HepG2 (cell line): ENCODE measurements around the gene NLE1. TPM values are rescaled to one million over a fixed set of nuclear protein-coding genes. Genes with fewer than 3 reads are reported as not detected.

ENCODE experiments used
- ASH2L ChIP-seq: fragments of 300-600, 200-600 bp; sonication (generic); IDR thresholded peaks from 2 replicates; pipeline ENCODE4 v1.7.0; 2017; ENCODE audit warnings: low read depth, mild to moderate bottlenecking, moderate library complexity, mixed read lengths, low read length; ENCODE audit not compliant: insufficient read length
- BRF2 ChIP-seq: sonication (generic); formaldehyde crosslinking; IDR thresholded peaks from 2 replicates; pipeline ENCODE4 v1.8.1; 2022; ENCODE audit warnings: mild to moderate bottlenecking, missing genetic modification reagents
- GATA4 ChIP-seq: sonication (generic); IDR thresholded peaks from 2 replicates; pipeline ENCODE4 v1.6.1; 2016; ENCODE audit warnings: antibody characterized with exemption, low read depth, borderline replicate concordance
- GTF3A ChIP-seq: sonication (generic); formaldehyde crosslinking; conservative IDR thresholded peaks from 2 replicates; pipeline ENCODE4 v1.4.0; 2020; ENCODE audit warnings: mild to moderate bottlenecking, missing genetic modification reagents
- KDM1A ChIP-seq: IDR thresholded peaks from 2 replicates; pipeline ENCODE4 v1.6.1; 2016; ENCODE audit warnings: missing compliant biosample characterization
- ONECUT2 ChIP-seq: sonication (generic); formaldehyde crosslinking; IDR thresholded peaks from 2 replicates; pipeline ENCODE4 v1.4.0; 2020; ENCODE audit warnings: missing genetic modification reagents
- PBX3 ChIP-seq: sonication (generic); formaldehyde crosslinking; IDR thresholded peaks from 2 replicates; pipeline ENCODE4 v1.8.1; 2023; ENCODE audit warnings: missing genetic modification reagents, inconsistent platforms, borderline replicate concordance
- SALL1 ChIP-seq: sonication (generic); formaldehyde crosslinking; IDR thresholded peaks from 2 replicates; pipeline ENCODE4 v1.8.0; 2022; ENCODE audit warnings: mild to moderate bottlenecking, missing genetic modification reagents
- SRSF1 ChIP-seq: fragments of 200-400 bp; formaldehyde crosslinking; optimal IDR thresholded peaks from 2 replicates; pipeline ENCODE3; 2017; ENCODE audit warnings: mild to moderate bottlenecking, low read depth, low read length, moderate library complexity
- ZGPAT ChIP-seq: IDR thresholded peaks from 2 replicates; pipeline ENCODE4 v1.6.1; 2016; ENCODE audit warnings: mild to moderate bottlenecking
- ZNF414 ChIP-seq: sonication (generic); formaldehyde crosslinking; IDR thresholded peaks from 2 replicates; pipeline ENCODE4 v1.5.0; 2020; ENCODE audit warnings: missing genetic modification reagents
- ZNF512B ChIP-seq: sonication (generic); formaldehyde crosslinking; IDR thresholded peaks from 2 replicates; pipeline ENCODE4 v1.5.1; 2020; ENCODE audit warnings: missing genetic modification reagents, mild to moderate bottlenecking, borderline replicate concordance
- ZNF543 ChIP-seq: sonication (generic); formaldehyde crosslinking; IDR thresholded peaks from 2 replicates; pipeline ENCODE4 v1.4.0; 2020; ENCODE audit warnings: mild to moderate bottlenecking, missing genetic modification reagents
- ZNF614 ChIP-seq: IDR thresholded peaks from 2 replicates; pipeline ENCODE4 v1.6.1; 2018; ENCODE audit warnings: missing biosample characterization, missing genetic modification reagents, inconsistent platforms, borderline replicate concordance
- polyA plus RNA-seq, 8 experiments: library from polyadenylated mRNA; depleted of rRNA in 3 of 8; stranded (reverse) in 7 of 8; unstranded in 1 of 8; fragments of >200 nt; fragmentation: Illumina TruSeq in 4 of 8; extraction: Trizol in 4 of 8; gene quantifications; 2 replicates each; pipeline versions ENCODE4 v1.2.1 to v1.2.3, GENCODE V29; 2011 to 2016; ENCODE audit warnings: low read depth in 4 of 8, missing spikeins in 1 of 8, mixed read lengths in 1 of 8; ENCODE audit not compliant: insufficient read depth in 1 of 8
- total RNA-seq, 5 experiments: library from RNA; depleted of rRNA; stranded (reverse); fragments of >200 nt; fragmentation: Illumina TruSeq; extraction: Trizol; gene quantifications; 2 replicates each; pipeline ENCODE4 v1.2.3, GENCODE V29; 2016; ENCODE audit warnings: low read depth in 1 of 5
- TF ChIP-seq, protein P1 (sequence below): sonication (generic); formaldehyde crosslinking; IDR thresholded peaks from 2 replicates; pipeline ENCODE4 v1.8.1; 2023; ENCODE audit warnings: mild to moderate bottlenecking, moderate library complexity, missing genetic modification reagents

Gene NLE1
- total and polyA plus RNA-seq, 2 of the 13 experiments (the other 11 are each of a cell fraction or from before 2014, with no cell fraction given): 20.3 to 34.5 TPM

GRCh38 chr17:35079547-35080423 is 62.3 kb downstream of the NLE1 start (continued):
- TF ChIP-seq ZNF543 (CRISPR knock-in tag): no peak
- TF ChIP-seq ZNF414 (CRISPR knock-in tag): 0 out of 2 replicates have a peak, but pooled peaks have one; percentile 48
- no peak for TF ChIP-seq KDM1A (CRISPR knock-in tag)
- no peak for TF ChIP-seq ZNF512B
- TF ChIP-seq BRF2 (CRISPR knock-in tag): no peak
- TF ChIP-seq ZNF614 (CRISPR knock-in tag): peak; percentile 68; the same call in 1 of the 2 replicates
- TF ChIP-seq GTF3A (CRISPR knock-in tag): no peak
- TF ChIP-seq GATA4: no peak
- TF ChIP-seq, protein P1, sequence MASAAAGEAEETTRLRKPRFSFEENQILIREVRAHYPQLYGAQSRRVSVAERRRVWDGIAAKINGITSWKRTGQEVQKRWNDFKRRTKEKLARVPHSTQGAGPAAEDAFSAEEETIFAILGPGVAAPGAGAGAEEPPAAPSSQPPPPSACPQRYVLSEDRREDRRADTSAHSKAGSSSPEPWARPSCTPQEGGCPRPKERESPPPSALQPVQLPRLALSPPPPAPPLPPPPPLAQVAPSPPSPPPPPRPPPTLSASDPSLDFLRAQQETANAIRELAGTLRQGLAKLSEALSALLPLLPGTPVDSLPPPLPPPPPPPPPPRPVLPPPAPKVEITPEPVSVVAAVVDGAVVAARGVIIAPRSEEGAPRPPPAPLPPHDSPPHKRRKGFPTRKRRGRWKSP (CRISPR knock-in tag): peak; percentile 32; the same call in 1 of the 2 replicates
- TF ChIP-seq PBX3: no peak
- no peak for TF ChIP-seq ONECUT2 (CRISPR knock-in tag)
- no peak for TF ChIP-seq SRSF1
- no peak; the same call in none of the 2 replicates for TF ChIP-seq ZGPAT (CRISPR knock-in tag)
- TF ChIP-seq SALL1: peak; percentile 46; the same call in 1 of the 2 replicates
- peak; percentile 19 for TF ChIP-seq ASH2L
